H7 (cell line): ENCODE results near the gene IL1RL2. TPM values are rescaled to one million over a fixed set of nuclear protein-coding genes. Genes with fewer than 3 reads are reported as not detected.

Experiments
- DNase-seq: peaks from one replicate; pipeline ENCODE4 v3.0.0; 2012
- H3K27me3 ChIP-seq: 2 replicates; pipeline ENCODE4 v1.6.0; 2011; ENCODE audit warnings: mild to moderate bottlenecking, low read length; ENCODE audit not compliant: control insufficient read depth, insufficient read depth
- H3K36me3 ChIP-seq: replicated peaks from 2 replicates; pipeline ENCODE4 v1.5.1; 2011; ENCODE audit warnings: low read length; ENCODE audit not compliant: control insufficient read depth, insufficient read depth
- H3K4me3 ChIP-seq: 2 replicates; pipeline ENCODE4 v1.5.1; 2011; ENCODE audit warnings: low read depth, mild to moderate bottlenecking, control low read depth, low read length, moderate library complexity; ENCODE audit not compliant: insufficient read depth
- total RNA-seq: library from RNA; depleted of rRNA; stranded (reverse); fragments of >200 nt; shearing (Covaris generic); gene quantifications from 2 replicates; pipeline ENCODE4 v1.2.3, GENCODE V29; 2014

The IL1RL2 gene
- total RNA-seq, 1 experiment from 2014 or later = not detected

GRCh38 chr2:102252236-102252635 lies 65.4 kb downstream of the IL1RL2 start:
- no peak overlapping the region for H3K4me3 ChIP-seq
- H3K36me3 ChIP-seq = no peaks in the 10 kb centered on the region
- H3K27me3 ChIP-seq = peaks cover 17% of the 10 kb centered on the region
- DNase-seq = no peak

- no peaks in the 10 kb centered on the region for H3K36me3 ChIP-seq
- DNase-seq = no peak
- H3K4me3 ChIP-seq = no peak overlapping the region
- H3K27me3 ChIP-seq = peaks cover 17% of the 10 kb centered on the region
These were observed 66.4 kb downstream of the IL1RL2 start for GRCh38 chr2:102253140-102253752.

- no peak for DNase-seq
- Histone ChIP-seq H3K27me3 (peaks cover 17% of the 10 kb centered on the region), H3K36me3 (no peaks in the 10 kb centered on the region), H3K4me3 (no peak overlapping the region)
These were observed 66.9 kb downstream of the IL1RL2 start for GRCh38 chr2:102253753-102254150.

- Histone ChIP-seq H3K36me3 (no peaks in the 10 kb centered on the region), H3K27me3 (peaks cover 3% of the 10 kb centered on the region), H3K4me3 (no peak overlapping the region)
- no peak for DNase-seq
These were observed 69.5 kb downstream of the IL1RL2 start for GRCh38 chr2:102256276-102256675.

- Histone ChIP-seq H3K4me3 (no peak overlapping the region), H3K36me3 (no peaks in the 10 kb centered on the region), H3K27me3 (no peaks in the 10 kb centered on the region; the same call in 1 of the 2 replicates)
- DNase-seq = no peak
These were observed 70.1 kb downstream of the IL1RL2 start for GRCh38 chr2:102256874-102257462.

GRCh38 chr2:102258025-102258385 lies 71.2 kb downstream of the IL1RL2 start:
- H3K36me3 ChIP-seq = no peaks in the 10 kb centered on the region
- no peak for DNase-seq
- no peak overlapping the region for H3K4me3 ChIP-seq
- H3K27me3 ChIP-seq = no peaks in the 10 kb centered on the region; the same call in 1 of the 2 replicates

GRCh38 chr2:102258386-102259074 lies 71.7 kb downstream of the IL1RL2 start:
- Histone ChIP-seq H3K36me3 (no peaks in the 10 kb centered on the region), H3K4me3 (no peak overlapping the region), H3K27me3 (no peaks in the 10 kb centered on the region)
- DNase-seq = no peak

GRCh38 chr2:102261467-102262135 lies 74.8 kb downstream of the IL1RL2 start:
- no peak for DNase-seq
- no peaks in the 10 kb centered on the region for H3K27me3 ChIP-seq
- no peak overlapping the region for H3K4me3 ChIP-seq
- H3K36me3 ChIP-seq = no peaks in the 10 kb centered on the region

- no peak for DNase-seq
- H3K27me3 ChIP-seq = no peaks in the 10 kb centered on the region
- H3K36me3 ChIP-seq = no peaks in the 10 kb centered on the region
- H3K4me3 ChIP-seq = no peak overlapping the region
These were observed 75.7 kb downstream of the IL1RL2 start for GRCh38 chr2:102262216-102263129.

GRCh38 chr2:102264952-102265351 lies 78.1 kb downstream of the IL1RL2 start:
- Histone ChIP-seq H3K36me3 (no peaks in the 10 kb centered on the region), H3K27me3 (no peaks in the 10 kb centered on the region), H3K4me3 (no peak overlapping the region)
- no peak for DNase-seq

GRCh38 chr2:102266204-102266603 lies 79.4 kb downstream of the IL1RL2 start:
- DNase-seq = no peak
- Histone ChIP-seq H3K4me3 (no peak overlapping the region), H3K36me3 (no peaks in the 10 kb centered on the region), H3K27me3 (no peaks in the 10 kb centered on the region)

- Histone ChIP-seq H3K36me3 (no peaks in the 10 kb centered on the region), H3K27me3 (no peaks in the 10 kb centered on the region), H3K4me3 (no peak overlapping the region)
- DNase-seq = no peak
These were observed 81.0 kb downstream of the IL1RL2 start for GRCh38 chr2:102267774-102268173.

- Histone ChIP-seq H3K27me3 (no peaks in the 10 kb centered on the region), H3K4me3 (no peak overlapping the region), H3K36me3 (no peaks in the 10 kb centered on the region)
- no peak for DNase-seq
These were observed 81.8 kb downstream of the IL1RL2 start for GRCh38 chr2:102268510-102269199.

GRCh38 chr2:102269200-102269524 lies 82.3 kb downstream of the IL1RL2 start:
- Histone ChIP-seq H3K4me3 (no peak overlapping the region), H3K27me3 (no peaks in the 10 kb centered on the region), H3K36me3 (no peaks in the 10 kb centered on the region)
- DNase-seq = no peak
